ENCODE measurements around the gene RPLP2.

RPLP2 gene

GRCh38 chr11:853682-854448 is 44.1 kb downstream of the RPLP2 start:
- peak; percentile 45 for DNase-seq

GRCh38 chr11:854601-855329 is 45.0 kb downstream of the RPLP2 start:
- DNase-seq = peak; percentile 72

- no peak for DNase-seq
These were observed 45.5 kb downstream of the RPLP2 start for GRCh38 chr11:855330-855674.

- no peak for DNase-seq
These were observed 46.0 kb downstream of the RPLP2 start for GRCh38 chr11:855796-856195.

GRCh38 chr11:856397-856796 is 46.6 kb downstream of the RPLP2 start:
- no peak for DNase-seq

- DNase-seq = no peak
These were observed 48.4 kb downstream of the RPLP2 start for GRCh38 chr11:858053-858761.

GRCh38 chr11:858762-859339 is 49.1 kb downstream of the RPLP2 start:
- DNase-seq = no peak

- peak; percentile 31 for DNase-seq
These were observed 49.8 kb downstream of the RPLP2 start for GRCh38 chr11:859394-860131.

GRCh38 chr11:860234-861104 is 50.7 kb downstream of the RPLP2 start:
- DNase-seq = no peak

- DNase-seq = no peak
These were observed 51.3 kb downstream of the RPLP2 start for GRCh38 chr11:861105-861479.

- DNase-seq = peak; percentile 57
These were observed 52.4 kb downstream of the RPLP2 start for GRCh38 chr11:862081-862661.
